Measurements from ENCODE around the gene CDS1. TPM values are rescaled to one million over a fixed set of nuclear protein-coding genes. Genes with fewer than 3 reads are reported as not detected.

Gene CDS1
- total RNA-seq, 2 donors from 2014 or later: 5.8 to 8.9 TPM

DNA sequence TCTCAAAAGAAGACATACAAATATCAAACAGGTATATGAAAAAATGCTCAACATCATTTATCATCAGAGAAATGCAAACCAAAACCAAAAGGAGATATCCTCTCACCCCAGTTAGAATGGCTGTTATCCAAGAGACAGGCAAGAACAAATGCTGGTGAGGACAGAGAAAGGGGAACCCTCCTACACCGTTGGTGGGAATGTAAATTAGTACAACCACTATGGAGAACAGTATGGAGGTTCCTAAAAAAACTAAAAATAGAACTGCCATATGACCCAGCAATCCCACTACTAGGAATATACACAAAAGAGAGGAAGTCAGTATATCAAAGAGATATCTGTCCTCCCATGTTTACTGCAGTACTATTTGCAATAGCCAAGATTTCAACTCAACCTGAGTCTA lies 83.5 kb downstream of the CDS1 start:
- H3K4me1 Mint-ChIP-seq: no peaks in the 10 kb centered on the region
- H3K27ac Mint-ChIP-seq: no peak overlapping the region
- H3K27me3 Mint-ChIP-seq (ENCODE audit: insufficient read depth): no peaks in the 10 kb centered on the region
- no peak overlapping the region for H3K27ac ChIP-seq (ENCODE audit: low read depth, low read length)
- no peaks in the 10 kb centered on the region for H3K27me3 ChIP-seq (ENCODE audit: control insufficient read depth, insufficient read depth, low read length, poor library complexity, severe bottlenecking)
- DNase-seq: no peak
- WGBS, 2 experiments (ENCODE audit: insufficient coverage in 1 of 2, insufficient read length in 1 of 2): 91% methylated on average over 1 of the region's 1 CpG; no CpG with 5 or more reads in 1 of the 2 experiments
- TF ChIP-seq, protein P1, sequence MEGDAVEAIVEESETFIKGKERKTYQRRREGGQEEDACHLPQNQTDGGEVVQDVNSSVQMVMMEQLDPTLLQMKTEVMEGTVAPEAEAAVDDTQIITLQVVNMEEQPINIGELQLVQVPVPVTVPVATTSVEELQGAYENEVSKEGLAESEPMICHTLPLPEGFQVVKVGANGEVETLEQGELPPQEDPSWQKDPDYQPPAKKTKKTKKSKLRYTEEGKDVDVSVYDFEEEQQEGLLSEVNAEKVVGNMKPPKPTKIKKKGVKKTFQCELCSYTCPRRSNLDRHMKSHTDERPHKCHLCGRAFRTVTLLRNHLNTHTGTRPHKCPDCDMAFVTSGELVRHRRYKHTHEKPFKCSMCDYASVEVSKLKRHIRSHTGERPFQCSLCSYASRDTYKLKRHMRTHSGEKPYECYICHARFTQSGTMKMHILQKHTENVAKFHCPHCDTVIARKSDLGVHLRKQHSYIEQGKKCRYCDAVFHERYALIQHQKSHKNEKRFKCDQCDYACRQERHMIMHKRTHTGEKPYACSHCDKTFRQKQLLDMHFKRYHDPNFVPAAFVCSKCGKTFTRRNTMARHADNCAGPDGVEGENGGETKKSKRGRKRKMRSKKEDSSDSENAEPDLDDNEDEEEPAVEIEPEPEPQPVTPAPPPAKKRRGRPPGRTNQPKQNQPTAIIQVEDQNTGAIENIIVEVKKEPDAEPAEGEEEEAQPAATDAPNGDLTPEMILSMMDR (conservative IDR thresholded peaks at IDR 0.05): no peak
- no peak overlapping the region for H3K9ac ChIP-seq (ENCODE audit: extremely low read depth, low read length, poor library complexity, severe bottlenecking)
- no peak overlapping the region for H3K4me3 Mint-ChIP-seq
- H3K4me3 ChIP-seq (ENCODE audit: low read length): no peak overlapping the region
- no peaks in the 10 kb centered on the region for H3K4me1 ChIP-seq (ENCODE audit: control insufficient read depth, insufficient read depth, low read length)
- peaks cover 28% of the 10 kb centered on the region for H3K9me3 Mint-ChIP-seq
- peaks cover 21% of the 10 kb centered on the region for H3K9me3 ChIP-seq (ENCODE audit: control insufficient read depth, low read length)
- peaks cover 62% of the 10 kb centered on the region for H3K36me3 Mint-ChIP-seq (ENCODE audit: low read depth)
- peaks cover 55% of the 10 kb centered on the region for H3K36me3 ChIP-seq (ENCODE audit: control insufficient read depth, insufficient read depth, low read length)

DNA sequence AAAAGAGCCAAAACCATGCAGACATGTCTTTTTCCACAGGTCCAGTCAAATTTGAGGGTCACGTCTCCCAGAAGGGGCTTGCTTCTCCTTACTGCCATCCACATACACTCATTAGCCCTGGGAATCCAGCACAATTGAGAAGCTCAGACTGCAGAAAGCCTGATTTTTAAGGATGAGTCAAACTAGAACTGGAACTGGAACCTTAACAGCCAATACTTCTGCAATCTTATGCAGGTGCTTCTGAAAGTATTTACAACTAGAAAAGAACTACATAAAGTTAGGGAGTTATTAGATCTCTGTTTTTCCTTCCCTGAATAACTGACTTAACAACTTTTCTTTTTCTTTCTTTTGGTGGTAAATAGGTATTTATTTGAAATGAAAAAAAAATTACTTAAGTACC lies 86.3 kb downstream of the CDS1 start:
- Mint-ChIP-seq H3K4me3 (no peak overlapping the region), H3K27me3 (ENCODE audit: insufficient read depth) (no peaks in the 10 kb centered on the region), H3K4me1 (no peaks in the 10 kb centered on the region), H3K27ac (no peak overlapping the region), H3K36me3 (ENCODE audit: low read depth) (peaks cover 72% of the 10 kb centered on the region), H3K9me3 (peaks cover 23% of the 10 kb centered on the region)
- TF ChIP-seq, protein P1 (conservative IDR thresholded peaks at IDR 0.05): no peak
- WGBS, 2 experiments (ENCODE audit: insufficient coverage in 1 of 2, insufficient read length in 1 of 2): 89% methylated on average over 1 of the region's 1 CpG; no CpG with 5 or more reads in 1 of the 2 experiments
- no peak overlapping the region for H3K9ac ChIP-seq (ENCODE audit: extremely low read depth, low read length, poor library complexity, severe bottlenecking)
- no peaks in the 10 kb centered on the region for H3K4me1 ChIP-seq (ENCODE audit: control insufficient read depth, insufficient read depth, low read length)
- H3K27me3 ChIP-seq (ENCODE audit: control insufficient read depth, insufficient read depth, low read length, poor library complexity, severe bottlenecking): no peaks in the 10 kb centered on the region
- H3K9me3 ChIP-seq (ENCODE audit: control insufficient read depth, low read length): peaks cover 21% of the 10 kb centered on the region
- H3K27ac ChIP-seq (ENCODE audit: low read depth, low read length): no peak overlapping the region
- no peak overlapping the region for H3K4me3 ChIP-seq (ENCODE audit: low read length)
- H3K36me3 ChIP-seq (ENCODE audit: control insufficient read depth, insufficient read depth, low read length): peaks cover 78% of the 10 kb centered on the region
- DNase-seq: no peak

DNA sequence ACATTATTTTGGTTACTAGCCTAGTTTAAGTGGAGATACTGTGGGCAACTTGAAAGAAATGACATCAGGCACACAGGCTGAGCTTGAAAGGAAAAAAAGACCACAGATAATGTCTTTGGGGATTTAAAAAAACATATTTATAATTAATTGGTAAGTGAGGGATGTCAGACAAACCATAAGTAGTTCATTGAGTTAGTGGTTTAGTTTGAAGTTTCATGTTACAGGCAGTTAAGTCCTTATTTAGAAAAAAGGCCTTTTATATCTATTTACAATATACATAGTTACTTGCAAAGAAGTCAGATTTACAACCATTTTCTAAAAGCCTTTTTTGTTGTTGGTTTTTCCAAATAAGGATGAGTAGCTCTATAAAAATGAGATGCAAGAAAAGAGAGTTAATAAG lies 89.2 kb downstream of the CDS1 start:
- Histone ChIP-seq H3K27ac (ENCODE audit: low read depth, low read length) (no peak overlapping the region), H3K36me3 (ENCODE audit: control insufficient read depth, insufficient read depth, low read length) (peaks cover 86% of the 10 kb centered on the region), H3K9ac (ENCODE audit: extremely low read depth, low read length, poor library complexity, severe bottlenecking) (no peak overlapping the region), H3K4me1 (ENCODE audit: control insufficient read depth, insufficient read depth, low read length) (peaks cover 2% of the 10 kb centered on the region), H3K4me3 (ENCODE audit: low read length) (no peak overlapping the region), H3K9me3 (ENCODE audit: control insufficient read depth, low read length) (peaks cover 7% of the 10 kb centered on the region), H3K27me3 (ENCODE audit: control insufficient read depth, insufficient read depth, low read length, poor library complexity, severe bottlenecking) (no peaks in the 10 kb centered on the region)
- no peak for DNase-seq
- peaks cover 62% of the 10 kb centered on the region for H3K36me3 Mint-ChIP-seq (ENCODE audit: low read depth)
- TF ChIP-seq, protein P1 (conservative IDR thresholded peaks at IDR 0.05): no peak
- no peak overlapping the region for H3K4me3 Mint-ChIP-seq
- H3K9me3 Mint-ChIP-seq: no peaks in the 10 kb centered on the region
- H3K27me3 Mint-ChIP-seq (ENCODE audit: insufficient read depth): no peaks in the 10 kb centered on the region
- H3K27ac Mint-ChIP-seq: no peak overlapping the region
- no peaks in the 10 kb centered on the region for H3K4me1 Mint-ChIP-seq
